Heart left ventricle (tissue), 13 donors: ENCODE results near the gene NEUROG1.

ENCODE experiments used
- POLR2A ChIP-seq, 2 donors: fragments of 450-650 bp; IDR thresholded peaks; one replicate each; pipeline ENCODE4 v1.6.1; 2017; ENCODE audit warnings: antibody characterized with exemption in 2 of 2, mild to moderate bottlenecking in 2 of 2, moderate library complexity in 2 of 2
- TF ChIP-seq, protein P1 (sequence below), 12 donors: fragments of 200-600 bp; sonication (generic) in 4 of 12; IDR thresholded peaks; one replicate each; pipeline versions ENCODE4 v1.5.0 to v1.8.0; 2018 to 2022; ENCODE audit warnings: antibody characterized with exemption in 12 of 12, mild to moderate bottlenecking in 5 of 12
- donor health status: ischemic (EF 13 %, LVEDD 7.1; RV severe dilation, severe dysfunction).
- donor health status: DM: no; HTN: yes; CAD: no.
- donor health status: DM: no; HTN: no; CAD: no.
- donor health status: ischemic (EF 25% LVEDD 6.9; RV normal size, moderate dysfunction).
- donor health status: ischemic (EF 25% LVEDD 5.7; RV mildly dilated, moderate dysfunction).
- donor health status: ischemic (EF 35%, LVEDD 5.7; RV mildly dilated, moderate dysfunction).
- donor health status: nonischemic (EF 11% LVEDD 7.7; RV severe dilation, severe dysfunction).
- donor health status: DM: yes; HTN: yes; CAD: no.
- donor health status: PGD.
- donor health status: ischemic (EF 29% LVEDD 5.4; RV normal size, mild dysfunction).
- donor health status: nonischemic (EF 23%, LVEDD 6.1; RV moderate dilation, normal function).

GRCh38 chr5:135490245-135491037 lies 45.3 kb downstream of the NEUROG1 start:
- TF ChIP-seq, protein P1, sequence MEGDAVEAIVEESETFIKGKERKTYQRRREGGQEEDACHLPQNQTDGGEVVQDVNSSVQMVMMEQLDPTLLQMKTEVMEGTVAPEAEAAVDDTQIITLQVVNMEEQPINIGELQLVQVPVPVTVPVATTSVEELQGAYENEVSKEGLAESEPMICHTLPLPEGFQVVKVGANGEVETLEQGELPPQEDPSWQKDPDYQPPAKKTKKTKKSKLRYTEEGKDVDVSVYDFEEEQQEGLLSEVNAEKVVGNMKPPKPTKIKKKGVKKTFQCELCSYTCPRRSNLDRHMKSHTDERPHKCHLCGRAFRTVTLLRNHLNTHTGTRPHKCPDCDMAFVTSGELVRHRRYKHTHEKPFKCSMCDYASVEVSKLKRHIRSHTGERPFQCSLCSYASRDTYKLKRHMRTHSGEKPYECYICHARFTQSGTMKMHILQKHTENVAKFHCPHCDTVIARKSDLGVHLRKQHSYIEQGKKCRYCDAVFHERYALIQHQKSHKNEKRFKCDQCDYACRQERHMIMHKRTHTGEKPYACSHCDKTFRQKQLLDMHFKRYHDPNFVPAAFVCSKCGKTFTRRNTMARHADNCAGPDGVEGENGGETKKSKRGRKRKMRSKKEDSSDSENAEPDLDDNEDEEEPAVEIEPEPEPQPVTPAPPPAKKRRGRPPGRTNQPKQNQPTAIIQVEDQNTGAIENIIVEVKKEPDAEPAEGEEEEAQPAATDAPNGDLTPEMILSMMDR (IDR thresholded peaks at IDR 0.05): no peak
- TF ChIP-seq POLR2A (IDR thresholded peaks at IDR 0.05): no peak
